SW480 (cell line): ENCODE results near the gene CHRDL2.
"Not testable (repeated sequence)": the region's sequence is repeated elsewhere in the genome, so short reads cannot be mapped to it uniquely, and the experiment has no call there.

Experiments used
- DNase-seq: peaks from one replicate; pipeline ENCODE4 v3.0.0-alpha.2; 2016; ENCODE audit warnings: low spot score

The CHRDL2 gene

DNA sequence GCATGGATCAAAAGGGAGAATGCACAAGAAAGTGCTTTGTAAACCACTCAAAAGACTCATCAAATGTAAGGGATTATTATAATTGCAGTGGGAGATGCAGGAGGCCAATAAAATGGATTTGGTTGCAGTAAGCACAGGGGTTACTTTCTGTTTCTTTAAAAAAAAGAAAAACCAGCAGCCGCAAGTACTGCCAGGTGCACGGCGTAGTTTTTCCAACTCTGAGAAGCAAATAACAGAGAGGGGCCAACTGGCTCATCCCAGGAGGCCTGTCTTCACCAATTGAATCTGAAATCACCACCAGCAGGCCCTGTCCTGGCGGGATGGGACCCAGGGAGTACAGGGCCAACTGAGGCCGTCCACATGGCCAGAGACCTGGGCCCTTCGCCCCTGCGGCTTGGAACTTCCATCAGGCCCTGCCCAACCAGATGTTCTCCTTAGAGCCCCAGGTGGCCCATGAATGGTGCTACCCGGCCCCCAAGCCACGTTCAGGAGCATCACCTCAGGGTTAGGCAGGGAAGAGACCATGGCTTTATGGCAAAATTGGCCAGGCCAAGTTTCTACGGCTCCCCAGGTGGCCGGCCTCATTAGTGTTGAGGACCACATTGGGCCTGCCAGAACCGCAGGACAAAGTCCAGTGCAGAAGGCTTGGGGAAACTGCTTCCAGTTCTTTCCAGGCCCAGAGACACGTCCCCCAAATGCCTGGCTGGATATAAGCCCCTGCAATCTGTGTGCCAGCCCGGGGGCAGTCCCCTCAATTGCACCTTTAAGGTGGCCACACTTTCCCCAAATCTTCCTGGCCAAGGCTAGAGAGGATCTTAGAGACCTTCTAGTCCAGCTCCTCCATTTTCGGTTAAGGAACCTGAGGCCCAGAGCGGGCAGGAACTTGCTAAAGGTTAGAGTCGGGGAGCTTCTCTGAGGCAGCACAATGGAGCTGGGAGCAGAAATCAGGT is 61.7 kb downstream of the CHRDL2 start:
- no peak for DNase-seq

DNA sequence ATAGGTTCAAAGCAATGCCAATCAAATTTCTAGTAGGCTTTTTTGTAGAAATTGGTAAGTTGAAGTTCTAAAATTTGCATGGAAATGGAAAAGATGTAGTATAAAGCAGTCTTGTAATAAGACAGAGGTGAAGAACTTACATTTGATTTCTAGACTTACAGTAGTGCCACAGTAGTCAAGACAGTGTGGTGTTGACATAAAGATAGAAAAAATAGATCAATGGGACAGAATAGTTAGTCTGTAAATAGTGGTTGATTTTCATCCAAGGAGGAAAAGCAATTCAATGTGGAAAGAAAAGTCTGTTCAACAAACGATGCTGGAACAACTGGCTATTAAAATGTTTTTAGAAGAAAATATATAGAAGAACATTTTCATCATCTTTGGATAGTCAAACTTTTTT is 67.9 kb downstream of the CHRDL2 start:
- no peak for DNase-seq

DNA sequence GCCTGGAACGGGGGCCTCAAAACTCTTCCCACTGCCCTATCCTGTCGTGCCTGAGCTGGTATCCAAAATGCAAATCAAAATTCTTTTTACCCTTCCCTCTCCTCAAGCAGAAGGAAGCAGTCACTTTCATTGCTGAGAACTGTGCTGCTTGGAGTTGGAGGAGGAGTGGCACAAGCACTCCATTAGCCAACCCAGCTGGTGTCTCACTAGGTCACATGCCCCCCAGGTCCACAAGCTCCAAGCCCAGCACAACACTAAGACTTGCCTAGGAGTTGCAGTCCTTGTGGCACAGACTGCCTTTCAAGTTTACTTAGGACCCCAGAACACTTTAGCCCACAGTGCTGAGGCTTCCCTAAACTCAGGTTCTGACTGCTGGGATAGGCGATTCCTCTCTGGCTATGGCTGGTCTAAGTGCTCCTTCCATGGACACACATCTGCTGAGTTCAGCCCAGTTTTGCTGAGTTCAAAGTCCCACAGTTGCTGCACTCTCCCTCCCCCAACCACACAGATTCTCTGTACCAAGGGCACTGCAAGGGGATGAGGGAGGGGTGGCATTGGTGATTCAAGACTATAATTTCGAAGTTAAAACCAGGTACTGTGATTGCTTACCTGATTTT is 68.6 kb downstream of the CHRDL2 start:
- DNase-seq: no peak

DNA sequence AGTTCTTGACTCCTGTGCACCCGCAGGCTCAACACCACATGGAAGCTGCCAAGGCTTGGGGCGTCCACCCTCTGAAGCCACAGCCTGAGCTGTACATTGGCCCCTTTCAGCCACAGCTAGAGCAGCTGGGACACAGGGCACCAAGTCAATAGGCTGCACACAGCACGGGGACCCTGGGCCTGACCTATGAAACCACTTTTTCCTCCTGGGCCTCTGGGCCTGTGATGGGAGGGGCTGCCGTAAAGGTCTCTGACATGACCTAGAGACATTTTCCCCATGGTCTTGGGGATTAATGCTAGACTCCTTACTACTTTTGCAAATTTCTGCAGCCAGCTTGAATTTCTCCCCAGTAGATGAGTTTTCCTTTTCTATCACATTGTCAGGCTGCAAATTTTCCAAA is 72.1 kb downstream of the CHRDL2 start:
- DNase-seq: not testable (repeated sequence)

DNA sequence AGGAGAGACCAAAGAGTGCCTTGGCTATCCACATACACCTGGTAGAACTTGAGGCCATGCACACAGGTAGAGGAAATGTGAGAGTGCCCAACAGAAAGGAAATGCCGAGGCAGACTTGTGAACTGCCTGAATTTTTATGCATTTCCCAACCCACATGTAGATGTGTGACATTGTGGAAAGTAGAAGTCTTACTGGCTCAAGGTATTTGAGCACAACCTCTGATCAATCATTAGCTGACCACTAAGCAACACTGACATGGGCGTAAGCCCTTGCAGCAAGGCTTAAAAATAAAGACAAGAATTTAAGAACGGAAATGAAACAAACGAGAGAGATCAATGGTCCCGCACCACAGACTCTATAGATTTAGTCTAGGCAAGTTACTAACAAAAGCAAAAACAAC is 76.2 kb downstream of the CHRDL2 start:
- DNase-seq: no peak

DNA sequence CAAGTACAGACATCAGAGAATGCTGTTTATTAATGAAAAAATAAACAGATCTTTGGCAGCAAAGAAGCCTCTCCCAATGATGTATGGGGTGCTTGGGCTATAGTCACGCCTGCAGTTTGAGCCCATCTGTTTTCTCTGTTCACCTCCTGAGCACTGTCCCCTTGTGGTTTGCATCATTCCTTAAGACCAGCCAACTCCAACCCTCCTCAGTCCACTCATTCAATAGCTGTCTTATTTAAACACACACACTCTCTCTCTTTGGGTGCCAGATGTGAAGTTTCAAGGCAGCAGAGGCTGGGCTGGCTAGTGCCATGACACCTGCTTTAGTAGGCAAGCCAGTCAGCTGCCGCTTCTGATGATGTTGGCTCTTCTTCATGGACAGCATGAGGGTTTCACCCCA is 80.7 kb downstream of the CHRDL2 start:
- DNase-seq: no peak

DNA sequence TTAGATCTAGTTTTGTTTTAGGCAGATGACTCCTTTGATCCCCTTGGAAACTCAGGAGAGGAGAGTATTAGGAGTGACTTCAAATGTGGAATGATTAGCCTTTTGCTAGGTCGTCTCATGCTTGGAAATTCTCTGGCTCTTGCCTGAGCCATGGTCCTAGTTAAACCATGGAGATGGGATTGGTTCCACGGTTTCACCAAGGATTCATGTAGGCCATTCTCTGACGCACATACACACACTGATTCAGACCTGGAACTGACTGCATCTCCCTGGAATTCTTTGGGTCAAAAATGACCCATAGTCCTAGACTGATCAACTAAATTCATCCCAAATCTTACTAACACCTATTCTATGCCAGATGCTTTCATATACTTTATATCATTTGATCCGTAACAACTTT is 82.3 kb downstream of the CHRDL2 start:
- no peak for DNase-seq

DNA sequence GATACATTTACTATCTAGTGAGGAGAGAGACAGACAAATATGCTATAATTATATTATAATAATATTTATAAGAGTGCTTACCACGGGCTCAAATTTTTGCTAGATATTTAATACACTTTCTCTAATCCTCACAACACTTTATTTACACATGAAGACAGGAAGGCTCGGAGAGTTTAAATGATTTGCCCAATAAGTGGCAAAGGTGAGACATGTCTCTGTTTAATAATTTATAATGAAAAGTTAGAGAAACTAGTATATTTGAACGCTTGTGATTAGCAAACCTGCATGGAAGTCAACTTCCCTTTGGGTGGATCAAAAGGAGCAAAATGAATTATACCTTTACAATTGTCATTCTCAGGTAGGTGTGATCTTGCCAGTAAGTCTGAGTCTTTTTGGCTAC is 83.4 kb downstream of the CHRDL2 start:
- no peak for DNase-seq

DNA sequence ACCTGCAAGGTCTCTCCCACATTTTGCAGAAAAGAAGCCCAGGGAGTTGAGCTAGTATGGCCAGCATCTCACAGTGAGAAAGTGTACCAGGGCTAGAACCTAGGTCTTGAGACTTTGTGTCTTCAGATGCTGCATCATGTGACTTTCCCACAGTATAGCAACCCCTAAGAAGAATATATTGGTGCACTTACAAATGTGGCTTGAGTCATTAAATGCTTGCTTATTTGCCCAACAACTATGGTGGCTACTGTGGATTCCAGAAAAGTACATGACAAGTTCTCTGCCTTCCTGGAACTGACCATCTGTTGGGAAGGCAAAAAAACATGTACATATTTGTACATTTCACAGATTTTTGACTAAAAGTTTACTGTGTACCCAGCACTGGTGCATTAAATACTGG is 83.8 kb downstream of the CHRDL2 start:
- no peak for DNase-seq

DNA sequence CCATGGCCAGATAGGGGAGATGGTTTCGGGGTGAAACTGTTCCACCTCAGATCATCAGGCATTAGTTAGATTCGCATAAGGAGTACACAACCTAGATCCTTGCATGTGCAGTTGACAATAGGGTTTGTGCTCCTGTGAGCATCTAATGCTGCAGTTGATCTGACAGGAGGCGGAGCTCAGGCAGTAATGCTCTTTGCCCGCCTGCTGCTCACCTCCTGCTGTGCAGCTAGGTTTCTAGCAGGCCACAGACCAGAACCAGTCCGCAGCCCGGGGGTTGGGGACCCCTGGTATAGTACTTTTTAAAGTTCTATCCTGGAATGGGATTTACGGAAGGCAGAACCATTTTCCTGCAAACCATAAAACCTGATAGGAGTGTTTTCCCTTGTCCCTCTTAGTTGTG is 84.3 kb downstream of the CHRDL2 start:
- no peak for DNase-seq
